Liver (tissue), 9 donors: ENCODE measurements around the gene SV2B. TPM values are rescaled to one million over a fixed set of nuclear protein-coding genes. Genes with fewer than 3 reads are reported as not detected.

Experiments
- DNase-seq: peaks from one replicate; pipeline ENCODE4 v3.0.0-alpha.2; 2017; ENCODE audit warnings: low spot score
- H3K27ac ChIP-seq, 2 donors: one replicate each; pipeline ENCODE4 v1.7.0; 2013; ENCODE audit warnings: inconsistent platforms in 2 of 2, low read length in 2 of 2, control low read depth in 1 of 2, low read depth in 1 of 2, mild to moderate bottlenecking in 1 of 2
- H3K27me3 ChIP-seq, 4 donors: one replicate each; pipeline versions ENCODE4 v1.6.1 to v1.7.0; 2013; ENCODE audit warnings: low read length in 3 of 4, inconsistent platforms in 1 of 4, mild to moderate bottlenecking in 1 of 4, moderate library complexity in 1 of 4; ENCODE audit not compliant: control insufficient read depth in 4 of 4, insufficient read depth in 4 of 4
- H3K36me3 ChIP-seq, 4 donors: one replicate each; pipeline versions ENCODE4 v1.6.1 to v1.7.0; 2013; ENCODE audit warnings: low read length in 3 of 4, mild to moderate bottlenecking in 3 of 4, low read depth in 1 of 4, moderate library complexity in 1 of 4; ENCODE audit not compliant: control insufficient read depth in 4 of 4, insufficient read depth in 3 of 4
- H3K4me1 ChIP-seq, 4 donors: one replicate each; pipeline versions ENCODE4 v1.6.1 to v1.7.0; 2013; ENCODE audit warnings: low read length in 3 of 4, mild to moderate bottlenecking in 3 of 4, moderate library complexity in 1 of 4; ENCODE audit not compliant: control insufficient read depth in 4 of 4, insufficient read depth in 4 of 4
- H3K4me3 ChIP-seq, 3 donors: one replicate each; pipeline versions ENCODE4 v1.6.1 to v1.7.0; 2013; ENCODE audit warnings: low read length in 3 of 3, control low read depth in 1 of 3, low read depth in 1 of 3, mild to moderate bottlenecking in 1 of 3
- H3K9ac ChIP-seq, 2 donors: one replicate each; pipeline ENCODE4 v1.7.0; 2013; ENCODE audit warnings: low read length in 2 of 2, mild to moderate bottlenecking in 2 of 2, moderate library complexity in 2 of 2, control low read depth in 1 of 2, low read depth in 1 of 2
- H3K9me3 ChIP-seq, 4 donors: one replicate each; pipeline versions ENCODE4 v1.6.1 to v1.7.0; 2013; ENCODE audit warnings: low read length in 3 of 4; ENCODE audit not compliant: control insufficient read depth in 4 of 4
- ATF3 ChIP-seq: IDR thresholded peaks from 2 replicates; pipeline ENCODE4 v1.6.1; 2016; ENCODE audit warnings: antibody characterized with exemption
- EGR1 ChIP-seq, 2 donors: IDR thresholded peaks; 2 replicates each; pipeline ENCODE4 v1.6.1; 2016 to 2018; ENCODE audit warnings: antibody characterized with exemption in 2 of 2, low read depth in 2 of 2
- FOXA2 ChIP-seq: IDR thresholded peaks from 2 replicates; pipeline ENCODE4 v1.6.1; 2016; ENCODE audit warnings: antibody characterized with exemption
- GABPA ChIP-seq, 2 donors: IDR thresholded peaks in 1 of 2; conservative IDR thresholded peaks in 1 of 2; 2 replicates each; pipeline ENCODE4 v1.6.1; 2016; ENCODE audit warnings: antibody characterized with exemption in 2 of 2, mild to moderate bottlenecking in 1 of 2, moderate library complexity in 1 of 2
- HNF4A ChIP-seq, 2 donors: conservative IDR thresholded peaks; 2 replicates each; pipeline ENCODE4 v1.6.1; 2016; ENCODE audit warnings: antibody characterized with exemption in 2 of 2, mild to moderate bottlenecking in 2 of 2
- HNF4G ChIP-seq: IDR thresholded peaks from 2 replicates; pipeline ENCODE4 v1.6.1; 2016; ENCODE audit warnings: antibody characterized with exemption
- JUND ChIP-seq, 2 donors: IDR thresholded peaks; 2 replicates each; pipeline ENCODE4 v1.6.1; 2016; ENCODE audit warnings: antibody characterized with exemption in 2 of 2
- MAX ChIP-seq: IDR thresholded peaks from 2 replicates; pipeline ENCODE4 v1.6.1; 2016; ENCODE audit warnings: antibody characterized with exemption
- NR2F2 ChIP-seq: IDR thresholded peaks from 2 replicates; pipeline ENCODE4 v1.6.1; 2016; ENCODE audit warnings: antibody characterized with exemption
- RAD21 ChIP-seq, 2 donors: IDR thresholded peaks; 2 replicates each; pipeline ENCODE4 v1.6.1; 2016; ENCODE audit warnings: antibody characterized with exemption in 2 of 2, mild to moderate bottlenecking in 2 of 2
- REST ChIP-seq: IDR thresholded peaks from 2 replicates; pipeline ENCODE4 v1.6.1; 2016; ENCODE audit warnings: antibody characterized with exemption, mild to moderate bottlenecking
- RXRA ChIP-seq, 2 donors: IDR thresholded peaks; 2 replicates each; pipeline ENCODE4 v1.6.1; 2017 to 2018; ENCODE audit warnings: antibody characterized with exemption in 2 of 2, mild to moderate bottlenecking in 1 of 2
- SP1 ChIP-seq: IDR thresholded peaks from 2 replicates; pipeline ENCODE4 v1.6.1; 2018; ENCODE audit warnings: antibody characterized with exemption, mild to moderate bottlenecking
- TAF1 ChIP-seq: conservative IDR thresholded peaks from 2 replicates; pipeline ENCODE4 v1.6.1; 2016; ENCODE audit warnings: antibody characterized with exemption, mild to moderate bottlenecking
- YY1 ChIP-seq: IDR thresholded peaks from 2 replicates; pipeline ENCODE4 v1.6.1; 2016; ENCODE audit warnings: antibody characterized with exemption, mild to moderate bottlenecking
- ZBTB33 ChIP-seq: IDR thresholded peaks from 2 replicates; pipeline ENCODE4 v1.6.1; 2016; ENCODE audit warnings: antibody characterized with exemption
- WGBS: extraction: QIAGEN DNeasy Blood & Tissue Kit; methylation state at CpG from one replicate; pipeline ENCODE4 v1.1.7; 2013; 5-methylcytosine and 5-hydroxymethylcytosine counted together
- polyA plus RNA-seq, 2 donors: library from polyadenylated mRNA; stranded (reverse) in 1 of 2; unstranded in 1 of 2; fragments of 200-250 nt in 1 of 2; fragments of >200 nt in 1 of 2; fragmentation: Nextera tagmentation in 1 of 2; extraction: Ambion mirVana in 1 of 2; gene quantifications; one replicate each; pipeline versions ENCODE4 v1.2.1 to v1.2.3, GENCODE V29; 2013 to 2015
- total RNA-seq, 2 donors: library from RNA; depleted of rRNA; stranded (reverse); fragments of >200 nt; gene quantifications; one replicate each; pipeline ENCODE4 v1.2.3, GENCODE V29; 2014
- donor health status: healthy.
- donor health status: healthy.
- donor health status: healthy.
- donor health status: healthy.
- donor health status: healthy.

Gene SV2B
- total and polyA plus RNA-seq, 4 donors: 0.08 to 0.16 (median 0.09) TPM; not detected in 1

GRCh38 chr15:91102546-91103330 lies 2.7 kb downstream of the SV2B start:
- no peak for DNase-seq
- H3K27me3 ChIP-seq: peaks cover 0 to 16% (median 9%) of the 10 kb centered on the region in 4 donors
- no peak for TF ChIP-seq HNF4A (conservative IDR thresholded peaks at IDR 0.05)
- 58% methylated on average over 6 of the region's 6 CpGs for WGBS
- no peak overlapping the region for H3K9ac ChIP-seq
- no peak overlapping the region for H3K4me3 ChIP-seq
- no peak overlapping the region for H3K27ac ChIP-seq
- peaks cover 4 to 16% (median 11%) of the 10 kb centered on the region in 4 donors for H3K4me1 ChIP-seq
- H3K9me3 ChIP-seq: peaks cover 0 to 2% (median 0%) of the 10 kb centered on the region in 4 donors
- H3K36me3 ChIP-seq: no peaks in the 10 kb centered on the region

GRCh38 chr15:91104111-91104510 lies 4.1 kb downstream of the SV2B start:
- H3K36me3 ChIP-seq: no peaks in the 10 kb centered on the region
- H3K27ac ChIP-seq: no peak overlapping the region
- H3K9ac ChIP-seq: no peak overlapping the region
- peaks cover 0 to 12% (median 4%) of the 10 kb centered on the region in 4 donors for H3K27me3 ChIP-seq
- TF ChIP-seq ATF3: no peak
- TF ChIP-seq JUND (IDR thresholded peaks at IDR 0.05): no peak
- TF ChIP-seq RAD21 (IDR thresholded peaks at IDR 0.05): no peak
- TF ChIP-seq HNF4G: no peak
- TF ChIP-seq ZBTB33: no peak
- no peak for TF ChIP-seq RXRA (IDR thresholded peaks at IDR 0.05)
- no peak for TF ChIP-seq TAF1
- no peak for TF ChIP-seq FOXA2
- TF ChIP-seq MAX: no peak
- TF ChIP-seq NR2F2: no peak
- no peak for TF ChIP-seq EGR1 (IDR thresholded peaks at IDR 0.05; ENCODE audit: low read depth in 2 of 2)
- TF ChIP-seq GABPA (IDR thresholded peaks at IDR 0.05 in 1 of 2, conservative IDR thresholded peaks at IDR 0.05 in 1 of 2): no peak
- no peak for TF ChIP-seq REST
- TF ChIP-seq SP1: no peak
- no peak for TF ChIP-seq YY1
- no peak for TF ChIP-seq HNF4A (conservative IDR thresholded peaks at IDR 0.05)
- H3K4me1 ChIP-seq: peaks cover 4 to 16% (median 11%) of the 10 kb centered on the region in 4 donors
- no peak for DNase-seq
- WGBS: 89% methylated on average over 1 of the region's 1 CpG
- H3K4me3 ChIP-seq: no peak overlapping the region
- peaks cover 0 to 2% (median 0%) of the 10 kb centered on the region in 4 donors for H3K9me3 ChIP-seq
